Measurements from ENCODE around the gene NAA50.

Gene NAA50

GRCh38 chr3:113741620-113742019 is 4.4 kb downstream of the NAA50 start:
- DNase-seq (ENCODE audit: low read depth) = no peak

DNA sequence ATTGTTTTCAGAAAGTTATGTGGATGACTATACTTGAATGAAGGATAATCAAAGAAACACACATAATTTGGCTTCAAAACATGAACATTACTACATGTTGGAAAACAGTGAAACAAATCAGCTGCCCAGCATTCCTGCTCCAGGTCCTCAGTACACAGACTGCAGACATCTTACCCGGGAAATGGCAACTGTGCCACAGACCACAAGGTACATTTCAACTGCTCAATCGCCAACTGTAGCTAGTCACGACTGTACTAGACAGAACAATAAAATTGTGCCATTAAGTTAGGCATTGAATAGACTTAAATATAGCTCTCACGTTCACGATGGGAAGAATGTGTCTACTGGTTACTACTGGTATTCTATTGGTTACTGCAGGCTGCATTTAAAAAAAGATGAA is 5.0 kb downstream of the NAA50 start:
- DNase-seq (ENCODE audit: low read depth) = no peak

DNA sequence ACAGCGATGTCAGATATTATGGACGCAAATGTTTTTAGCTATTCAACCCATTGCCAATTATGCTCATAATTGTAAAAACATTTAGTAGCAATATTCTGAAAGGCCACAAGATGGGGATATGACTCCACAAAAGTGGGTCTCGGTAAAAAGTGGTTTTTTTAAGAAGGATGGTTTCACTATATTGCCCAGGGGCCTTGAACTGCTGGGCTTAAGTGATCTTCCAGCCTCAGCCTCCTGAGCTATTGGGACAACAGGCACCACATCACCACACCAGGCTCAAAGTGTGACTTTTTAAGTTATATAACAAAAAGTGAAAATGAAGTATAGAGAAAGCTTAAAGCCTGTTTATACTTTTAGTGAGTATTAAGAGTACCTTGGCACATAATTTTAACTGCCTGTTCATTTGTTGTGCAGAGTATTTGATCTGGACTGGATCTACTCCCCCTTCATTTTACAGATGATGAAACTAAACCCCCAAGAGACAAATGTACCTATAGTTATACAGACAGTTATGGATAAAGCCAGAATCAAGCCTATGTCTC is 9.4 kb downstream of the NAA50 start:
- DNase-seq (ENCODE audit: low read depth) = no peak

DNA sequence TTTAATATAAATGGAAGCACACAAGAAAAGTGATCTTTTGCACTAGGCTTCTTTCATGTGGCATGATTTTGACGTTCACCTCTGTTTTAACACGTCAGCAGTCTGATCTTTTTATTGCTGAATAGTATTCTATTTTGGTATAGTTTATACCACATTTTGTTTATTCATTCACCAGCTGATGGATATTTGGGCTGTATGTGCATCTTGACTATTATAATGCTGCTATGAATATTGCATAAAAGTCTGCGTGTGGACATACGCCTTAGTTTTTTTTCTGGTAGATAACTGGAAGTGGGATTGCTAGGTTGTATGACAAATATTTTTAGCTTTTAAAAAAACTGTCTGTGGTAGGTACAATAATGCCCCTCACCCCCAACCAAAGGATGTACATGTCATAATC is 14.4 kb downstream of the NAA50 start:
- no peak for DNase-seq (ENCODE audit: low read depth)

GRCh38 chr3:113730550-113730949 is 15.5 kb downstream of the NAA50 start:
- DNase-seq (ENCODE audit: low read depth) = no peak

GRCh38 chr3:113728661-113729060 is 17.4 kb downstream of the NAA50 start:
- DNase-seq (ENCODE audit: low read depth) = no peak

DNA sequence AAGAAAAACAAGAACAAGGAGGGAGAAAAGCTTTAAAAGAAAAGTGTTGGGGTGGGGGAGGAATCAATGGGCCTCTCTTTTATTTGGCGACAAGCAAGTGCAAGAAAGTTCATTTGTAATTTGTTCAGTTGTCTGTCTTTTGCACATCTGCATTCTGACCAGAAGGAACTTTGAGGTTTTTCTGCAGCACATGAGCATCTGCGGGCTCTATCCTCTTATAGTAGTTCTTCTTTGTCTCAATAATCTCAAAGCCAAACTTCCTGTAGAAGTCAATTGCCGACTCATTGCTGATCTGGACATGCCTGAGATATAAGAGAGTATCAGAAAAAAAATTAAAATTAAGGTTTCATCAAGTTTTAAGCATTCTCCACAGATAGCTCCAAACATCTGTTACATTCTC is 24.4 kb downstream of the NAA50 start:
- no peak for DNase-seq (ENCODE audit: low read depth)

- no peak for DNase-seq (ENCODE audit: low read depth)
Observed at GRCh38 chr3:113719758-113720157, 26.3 kb downstream of the NAA50 start.

DNA sequence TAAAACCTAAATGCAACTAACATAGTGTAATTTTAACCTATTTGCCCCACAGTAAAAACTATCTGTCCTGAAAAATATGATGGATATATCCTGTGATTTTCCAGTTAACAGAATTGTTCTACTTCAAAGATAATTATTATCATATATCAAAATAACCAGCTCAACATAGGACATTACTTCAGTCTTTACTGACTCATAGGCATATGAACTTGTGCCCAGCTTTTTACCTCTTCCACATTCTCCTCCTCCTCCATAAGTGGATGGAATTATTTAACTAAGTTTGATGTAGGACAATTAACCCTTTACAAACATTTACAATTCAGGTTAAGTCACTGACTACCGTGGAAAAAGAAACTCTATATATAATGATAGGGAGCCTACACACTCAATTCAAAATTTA is 26.8 kb downstream of the NAA50 start:
- no peak for DNase-seq (ENCODE audit: low read depth)

- DNase-seq (ENCODE audit: low read depth) = no peak
Observed at GRCh38 chr3:113717818-113718217, 28.2 kb downstream of the NAA50 start.

GRCh38 chr3:113717308-113717707 is 28.7 kb downstream of the NAA50 start:
- DNase-seq (ENCODE audit: low read depth) = no peak

DNA sequence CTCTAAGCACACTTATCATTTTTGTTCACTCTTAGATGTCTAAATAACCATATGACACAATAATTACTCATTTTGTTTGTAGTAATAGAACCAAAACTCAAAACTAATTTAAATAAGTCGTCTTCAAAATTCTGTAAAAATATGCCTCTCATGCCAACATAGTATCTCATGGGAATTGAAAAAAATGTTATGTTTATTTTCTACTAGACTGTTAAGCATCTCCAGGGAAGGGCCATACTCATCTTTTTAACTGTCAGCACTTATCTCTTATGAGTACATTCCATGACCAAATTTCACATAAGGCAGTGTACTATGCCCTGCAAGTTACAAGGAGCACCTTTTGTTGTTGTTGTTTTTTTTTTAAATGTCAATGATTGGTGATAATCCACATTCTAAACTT is 31.3 kb downstream of the NAA50 start:
- no peak for DNase-seq (ENCODE audit: low read depth)

DNA sequence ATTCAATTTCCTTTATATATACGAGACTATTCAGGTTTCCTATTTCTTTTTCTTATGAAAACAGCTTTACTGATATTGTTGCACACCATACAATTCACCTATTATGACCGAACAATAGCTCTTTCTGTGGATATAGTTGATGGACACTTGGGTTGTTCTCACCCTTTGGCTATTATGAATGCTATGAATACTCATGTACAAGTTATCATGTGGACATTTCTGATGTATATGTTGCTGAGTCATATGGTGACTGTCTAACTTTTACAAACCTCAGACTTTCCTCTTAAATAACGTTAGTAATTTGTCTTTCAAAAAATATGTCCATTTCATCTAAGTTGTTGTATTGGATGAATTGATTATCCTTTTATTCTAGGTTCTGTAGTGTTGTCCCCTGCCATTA is 33.9 kb downstream of the NAA50 start:
- no peak for DNase-seq (ENCODE audit: low read depth)

- DNase-seq (ENCODE audit: low read depth) = no peak
Observed at GRCh38 chr3:113707835-113708234, 38.2 kb downstream of the NAA50 start.

DNA sequence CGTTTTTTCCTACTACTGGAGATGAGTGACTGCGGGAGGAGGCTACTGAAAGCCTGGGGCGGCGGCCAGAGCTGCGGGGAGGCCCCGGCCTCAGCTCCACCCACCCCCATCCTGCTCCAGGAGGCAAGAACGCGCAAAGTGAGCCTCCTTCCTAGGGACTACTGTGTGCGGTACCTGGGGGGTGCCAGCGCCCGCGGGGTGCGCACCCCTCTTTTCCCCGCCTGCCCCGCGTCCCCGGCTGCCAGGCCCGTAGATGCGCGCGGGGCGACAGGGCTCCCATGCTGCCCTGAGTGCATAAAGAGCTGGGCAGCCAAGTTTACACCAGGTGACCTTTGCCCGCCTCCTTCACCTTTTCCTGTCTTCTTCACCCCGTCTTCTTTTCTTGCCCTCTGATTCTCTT is 47.1 kb downstream of the NAA50 start:
- DNase-seq (ENCODE audit: low read depth) = no peak

GRCh38 chr3:113698213-113698742 is 47.8 kb downstream of the NAA50 start:
- no peak for DNase-seq (ENCODE audit: low read depth)

- no peak for DNase-seq (ENCODE audit: low read depth)
Observed at GRCh38 chr3:113697500-113698090, 48.5 kb downstream of the NAA50 start.

- DNase-seq (ENCODE audit: low read depth) = peak; percentile 99
Observed at GRCh38 chr3:113696658-113697499, 49.2 kb downstream of the NAA50 start.

- DNase-seq (ENCODE audit: low read depth) = peak; percentile 79
Observed at GRCh38 chr3:113695786-113696645, 50.0 kb downstream of the NAA50 start, which contains the start of gene USF3. Gene USF3, minus strand, starts transcription at chr3:113696642. Its CDS starts 21,764 bp downstream, at chr3:113674878.

DNA sequence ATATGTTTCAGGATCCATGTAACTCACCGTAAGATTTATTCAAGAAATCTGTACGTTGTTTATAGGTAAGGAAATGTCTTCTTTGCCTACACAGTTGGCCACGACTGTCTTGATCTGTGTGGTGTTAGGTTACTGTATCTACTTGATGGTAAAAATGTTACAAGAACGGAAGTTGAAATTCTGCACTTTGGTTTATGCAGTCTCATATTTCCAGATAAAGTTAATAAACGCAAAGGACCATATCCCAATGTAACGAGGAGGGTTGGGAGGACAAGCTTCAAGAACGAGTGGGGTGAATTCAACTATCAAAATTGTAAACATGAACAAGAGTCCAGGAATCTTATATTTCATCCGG is 50.6 kb downstream of the NAA50 start:
- DNase-seq (ENCODE audit: low read depth) = no peak

DNA sequence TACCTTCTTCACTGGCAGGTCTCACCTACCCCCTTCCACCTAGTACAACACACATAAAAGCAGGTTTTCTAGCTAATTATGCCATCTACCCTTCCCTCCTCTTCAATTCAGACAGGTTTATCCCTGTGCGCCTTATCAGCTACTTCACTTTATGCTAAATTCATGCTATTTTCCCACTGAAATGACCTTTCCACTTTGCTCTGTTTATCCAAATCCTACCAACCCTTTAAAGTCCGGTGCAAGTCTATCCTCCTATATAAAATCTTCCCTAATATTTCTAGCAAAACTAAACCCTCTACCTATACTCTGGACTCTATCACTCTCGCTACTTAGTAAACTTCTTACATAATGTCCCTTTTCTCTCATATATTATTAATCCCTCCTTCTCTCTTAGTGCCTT is 55.6 kb downstream of the NAA50 start:
- DNase-seq (ENCODE audit: low read depth) = no peak

Measured in T-helper 22 cell (primary cell).